GM15510 (cell line): Measurements from ENCODE around the gene CDHR2.

Experiments
- POLR2A ChIP-seq: IDR thresholded peaks from 3 replicates; pipeline ENCODE4 v1.6.1; 2011; ENCODE audit warnings: borderline replicate concordance; ENCODE audit not compliant: insufficient read length; ENCODE audit errors: extremely low read depth

The CDHR2 gene

GRCh38 chr5:176548967-176549444, at the start of gene CDHR2:
Gene CDHR2 (plus strand): TSS chr5:176549342. CDS start chr5:176565353, 16,011 bp downstream.
- no peak for TF ChIP-seq POLR2A

GRCh38 chr5:176500511-176500910, 48.6 kb upstream of the CDHR2 start:
- TF ChIP-seq POLR2A, result no peak

GRCh38 chr5:176501333-176501732, 47.8 kb upstream of the CDHR2 start:
- no peak for TF ChIP-seq POLR2A

DNA sequence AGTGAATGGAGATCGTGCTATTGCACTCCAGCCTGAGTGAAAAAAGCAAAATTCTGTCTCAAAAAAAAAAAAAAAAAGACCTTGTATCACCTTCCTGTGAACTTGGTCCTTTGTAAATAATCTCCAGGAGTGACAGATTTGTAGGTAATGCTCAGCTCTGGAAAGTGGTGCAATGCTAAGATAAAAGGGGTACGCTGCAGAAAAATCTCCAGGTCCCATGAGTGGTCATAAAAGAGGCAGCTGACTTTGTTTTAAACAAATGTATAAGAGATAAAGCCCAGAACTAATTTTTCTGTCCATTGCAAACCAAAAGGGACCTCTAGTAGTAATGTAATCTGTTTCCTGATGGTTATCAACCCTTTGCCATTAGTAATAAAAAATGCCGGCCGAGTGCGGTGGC, 45.6 kb upstream of the CDHR2 start:
- no peak for TF ChIP-seq POLR2A

- no peak for TF ChIP-seq POLR2A
These were observed 41.2 kb upstream of the CDHR2 start for GRCh38 chr5:176507911-176508310.

GRCh38 chr5:176508603-176509002, 40.5 kb upstream of the CDHR2 start:
- TF ChIP-seq POLR2A, result no peak

- TF ChIP-seq POLR2A, result no peak
These were observed 35.4 kb upstream of the CDHR2 start for GRCh38 chr5:176513788-176514187.

DNA sequence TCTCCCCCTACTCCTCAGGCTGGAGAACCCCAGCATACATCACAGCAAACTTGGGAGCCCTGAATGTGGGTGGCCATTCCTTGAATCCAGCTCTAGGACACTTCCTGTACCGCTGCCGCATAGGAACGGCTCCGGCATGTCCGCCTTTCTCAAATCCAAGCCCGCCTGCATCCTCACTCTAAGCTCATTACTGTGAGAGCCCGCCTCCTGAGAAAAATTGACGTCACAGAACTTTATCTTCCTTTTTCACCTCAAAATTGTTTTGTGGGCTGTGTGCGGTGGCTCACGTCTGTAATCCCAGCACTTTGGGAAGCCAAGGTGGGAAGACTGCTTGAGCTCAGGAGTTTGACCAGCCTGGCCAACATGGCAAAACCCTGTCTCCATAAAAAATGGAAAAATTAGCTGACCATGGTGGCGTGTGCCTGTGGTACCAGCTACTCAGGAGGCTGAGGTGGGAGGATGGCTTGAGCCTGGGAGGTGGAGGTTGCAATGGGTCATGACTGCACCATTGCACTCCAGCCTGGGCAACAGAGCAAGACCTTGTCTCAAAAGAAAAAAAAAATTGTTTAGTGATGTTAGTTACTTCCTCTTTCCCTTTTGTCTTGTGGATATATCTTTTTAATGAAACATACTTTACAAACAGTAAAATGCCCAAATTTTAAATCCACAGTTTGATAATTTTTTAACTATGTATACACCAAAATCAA, 34.7 kb upstream of the CDHR2 start:
- TF ChIP-seq POLR2A, result no peak

- TF ChIP-seq POLR2A, result no peak
These were observed 33.7 kb upstream of the CDHR2 start for GRCh38 chr5:176515396-176515795.

DNA sequence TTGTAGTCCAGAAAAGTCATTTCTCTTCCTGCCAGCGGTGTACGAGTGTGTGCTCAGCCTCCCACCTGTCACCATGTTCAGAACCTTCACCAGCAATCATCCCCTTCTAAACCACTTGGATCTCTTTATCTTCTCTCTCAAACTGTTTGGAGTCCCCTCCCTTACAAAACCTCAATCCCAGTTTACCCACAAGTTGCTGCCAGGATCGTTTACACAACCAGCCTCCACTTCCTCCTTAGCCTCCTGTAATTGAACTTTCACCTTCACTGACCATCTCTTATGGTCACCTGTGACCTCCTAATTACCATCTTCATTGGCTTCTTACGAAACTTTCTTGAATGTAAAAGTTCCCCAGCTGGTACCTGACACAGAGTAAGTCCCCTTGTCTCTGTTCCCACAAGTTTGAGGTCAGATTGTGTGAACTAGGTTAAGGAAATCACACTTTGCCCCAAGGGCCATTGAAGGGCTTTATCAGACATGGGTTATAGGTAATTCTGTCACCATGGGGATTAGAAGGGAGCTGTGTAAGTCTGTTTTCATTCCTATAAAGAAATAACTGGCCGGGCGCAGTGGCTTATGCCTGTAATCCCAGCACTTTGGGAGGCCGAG, 32.0 kb upstream of the CDHR2 start:
- TF ChIP-seq POLR2A, result no peak

- TF ChIP-seq POLR2A, result no peak
These were observed 29.1 kb upstream of the CDHR2 start for GRCh38 chr5:176519810-176520720.

DNA sequence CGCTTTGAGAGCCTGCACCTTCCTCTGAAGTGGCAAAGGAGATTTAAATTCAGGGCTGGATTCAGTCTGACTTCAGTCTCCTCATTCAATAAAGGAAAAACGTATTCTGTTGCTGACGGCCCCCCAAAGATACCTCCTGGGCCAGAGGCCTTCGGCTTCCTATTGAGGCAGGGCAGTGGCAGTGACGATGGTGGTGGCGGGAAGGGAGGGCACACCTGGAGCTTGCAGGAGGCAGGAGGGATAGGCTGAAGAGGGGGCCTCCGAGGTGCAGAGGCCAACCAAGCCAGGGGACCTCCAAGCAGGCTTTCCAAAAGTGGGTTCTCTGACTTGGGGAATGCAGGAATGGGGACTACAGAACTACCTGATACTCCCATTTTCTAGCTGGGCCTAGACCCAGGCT, 27.9 kb upstream of the CDHR2 start:
- TF ChIP-seq POLR2A, result no peak

DNA sequence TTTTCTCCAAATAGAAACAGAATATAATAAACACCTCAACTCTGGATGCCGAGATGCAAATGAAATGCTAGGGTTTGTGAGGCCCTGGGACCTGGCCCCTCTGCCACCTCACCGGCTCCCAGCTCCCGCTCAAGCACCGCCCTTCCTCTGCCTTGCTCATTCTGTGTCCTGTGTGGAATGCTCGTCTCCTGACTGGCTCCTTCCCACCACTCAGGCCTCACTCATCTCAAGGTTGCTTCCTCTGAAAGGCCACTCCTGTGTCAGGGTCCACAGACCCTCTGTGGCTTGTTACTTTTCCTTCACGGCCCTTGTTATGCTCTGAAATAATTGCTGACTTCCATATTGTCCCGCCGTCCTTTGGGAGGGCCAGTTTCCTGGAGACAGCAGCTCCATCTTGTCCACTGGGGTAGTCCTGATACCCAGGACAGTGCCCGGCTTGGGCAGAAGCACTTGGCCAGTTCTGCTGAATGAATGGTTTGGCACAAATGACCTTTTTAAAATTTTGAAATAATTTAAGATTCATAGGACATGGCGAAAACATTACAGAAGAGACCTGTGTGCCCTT, 27.4 kb upstream of the CDHR2 start:
- no peak for TF ChIP-seq POLR2A

DNA sequence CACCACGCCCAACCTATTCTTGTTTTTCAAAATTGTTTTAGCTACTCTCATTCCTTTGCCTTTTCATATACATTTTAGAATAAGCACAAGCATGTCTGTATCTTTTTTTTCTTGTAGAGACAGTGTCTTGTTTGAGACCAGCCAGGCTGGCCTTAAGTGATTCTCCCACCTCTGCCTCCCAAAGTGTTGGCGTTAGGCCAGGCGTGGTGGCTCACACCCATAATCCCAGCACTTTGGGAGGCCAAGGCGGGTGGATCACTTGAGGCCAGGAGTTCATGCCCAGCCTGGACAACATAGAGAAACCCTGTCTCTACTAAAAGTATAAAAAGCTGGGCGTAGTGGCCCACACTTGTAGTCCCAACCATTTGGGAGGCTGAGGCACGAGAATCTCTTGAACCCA, 25.0 kb upstream of the CDHR2 start:
- TF ChIP-seq POLR2A, result no peak

GRCh38 chr5:176524987-176525386, 24.2 kb upstream of the CDHR2 start:
- TF ChIP-seq POLR2A, result no peak
